ENCODE results near the gene AGMO. TPM values are rescaled to one million over a fixed set of nuclear protein-coding genes. Genes with fewer than 3 reads are reported as not detected.
A peak's percentile ranks its signal among the peaks of the same experiment; 100 is the strongest.

AGMO gene
- polyA plus RNA-seq, 10 donors = 0.20 to 0.71 (median 0.38) TPM

GRCh38 chr7:15461576-15461975 is 100.2 kb downstream of the AGMO start:
- peak in 2 of 3 donors; percentile 66 to 92 for DNase-seq

- peak in 2 of 3 donors; percentile 34 to 73 for DNase-seq
Observed at GRCh38 chr7:15459018-15459615, 102.7 kb downstream of the AGMO start.

GRCh38 chr7:15457990-15458955 is 103.5 kb downstream of the AGMO start:
- peak in 1 of 3 donors; percentile 71 for DNase-seq

GRCh38 chr7:15452670-15453069 is 109.1 kb downstream of the AGMO start:
- DNase-seq = no peak

- no peak for DNase-seq
Observed at GRCh38 chr7:15446722-15447121, 115.1 kb downstream of the AGMO start.

- DNase-seq = no peak
Observed at GRCh38 chr7:15446280-15446679, 115.5 kb downstream of the AGMO start.

GRCh38 chr7:15441915-15442314 is 119.9 kb downstream of the AGMO start:
- DNase-seq = no peak

- no peak for DNase-seq
Observed at GRCh38 chr7:15440482-15440881, 121.3 kb downstream of the AGMO start.

GRCh38 chr7:15439853-15440252 is 122.0 kb downstream of the AGMO start:
- DNase-seq = no peak

GRCh38 chr7:15433151-15433550 is 128.7 kb downstream of the AGMO start:
- DNase-seq = no peak

- peak in 1 of 3 donors; percentile 45 for DNase-seq
Observed at GRCh38 chr7:15430911-15431310, 130.9 kb downstream of the AGMO start.

GRCh38 chr7:15430191-15430590 is 131.6 kb downstream of the AGMO start:
- DNase-seq = no peak

GRCh38 chr7:15424468-15424867 is 137.3 kb downstream of the AGMO start:
- DNase-seq = peak in 1 of 3 donors; percentile 15

- DNase-seq = peak in 1 of 3 donors; percentile 49
Observed at GRCh38 chr7:15419596-15419995, 142.2 kb downstream of the AGMO start.

GRCh38 chr7:15418264-15418663 is 143.6 kb downstream of the AGMO start:
- peak in 2 of 3 donors; percentile 34 to 55 for DNase-seq

GRCh38 chr7:15417341-15417988 is 144.3 kb downstream of the AGMO start:
- DNase-seq = no peak

- no peak for DNase-seq
Observed at GRCh38 chr7:15411019-15411418, 150.8 kb downstream of the AGMO start.

- no peak for DNase-seq
Observed at GRCh38 chr7:15407910-15408309, 153.9 kb downstream of the AGMO start.

GRCh38 chr7:15403751-15404150 is 158.1 kb downstream of the AGMO start:
- no peak for DNase-seq

GRCh38 chr7:15403315-15403714 is 158.5 kb downstream of the AGMO start:
- no peak for DNase-seq

GRCh38 chr7:15402436-15403136 is 159.2 kb downstream of the AGMO start:
- DNase-seq = no peak

GRCh38 chr7:15400440-15400839 is 161.4 kb downstream of the AGMO start:
- DNase-seq = no peak
